GM12801 (cell line): ENCODE measurements around the gene APBB2.

ENCODE experiments used
- CTCF ChIP-seq: IDR thresholded peaks from one replicate; pipeline ENCODE4 v1.5.1; 2011; ENCODE audit warnings: control low read depth; ENCODE audit not compliant: insufficient read length; ENCODE audit errors: extremely low read depth

Gene APBB2

GRCh38 chr4:41256131-41256739, 41.9 kb upstream of the APBB2 start:
- TF ChIP-seq CTCF, result no peak

- no peak for TF ChIP-seq CTCF
Observed at GRCh38 chr4:41245983-41246382, 31.6 kb upstream of the APBB2 start.

- TF ChIP-seq CTCF, result no peak
Observed at GRCh38 chr4:41241919-41242318, 27.6 kb upstream of the APBB2 start.

- TF ChIP-seq CTCF, result no peak
Observed at GRCh38 chr4:41236508-41236907, 22.2 kb upstream of the APBB2 start.

- TF ChIP-seq CTCF, result no peak
Observed at GRCh38 chr4:41236032-41236431, 21.7 kb upstream of the APBB2 start.

GRCh38 chr4:41232856-41233255, 18.5 kb upstream of the APBB2 start:
- TF ChIP-seq CTCF, result no peak

- TF ChIP-seq CTCF, result no peak
Observed at GRCh38 chr4:41232406-41232805, 18.1 kb upstream of the APBB2 start.
